Measurements from ENCODE around the gene KRTAP12-4.

GRCh38 chr21:44650973-44651675 lies 3.3 kb downstream of the KRTAP12-4 start:
- TF ChIP-seq CTCF (IDR thresholded peaks at IDR 0.05; ENCODE audit: borderline replicate concordance, extremely low read depth, low read length, poor library complexity, severe bottlenecking): no peak
- TF ChIP-seq EZH2 (IDR thresholded peaks at IDR 0.05; ENCODE audit: borderline replicate concordance, low read depth, low read length, severe bottlenecking): no peak
